ENCODE results near the gene CIT. TPM values are rescaled to one million over a fixed set of nuclear protein-coding genes. Genes with fewer than 3 reads are reported as not detected.
"Not testable (repeated sequence)": the region's sequence is repeated elsewhere in the genome, so short reads cannot be mapped to it uniquely, and the experiment has no call there.

CIT gene
- total RNA-seq, 1 donor from 2014 or later, result 85.9 TPM

DNA sequence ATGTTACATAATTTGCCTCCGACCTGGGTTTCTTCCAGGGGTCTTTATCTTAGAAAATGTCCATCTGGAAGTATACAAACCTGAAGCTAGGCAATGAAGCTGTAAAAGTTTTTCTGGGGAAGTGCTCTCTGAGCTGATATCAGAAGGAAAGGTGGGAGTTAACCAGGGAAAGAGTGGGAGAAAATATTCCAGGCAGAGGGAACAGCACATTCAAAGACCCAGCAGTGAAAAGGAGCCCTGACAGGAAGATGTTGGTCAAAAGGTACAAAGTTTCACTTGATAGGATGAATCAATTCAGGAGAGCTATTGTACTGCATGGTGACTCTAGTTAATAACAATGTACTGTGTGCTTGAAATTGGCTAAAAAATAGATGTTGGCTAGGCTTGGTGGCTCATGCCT, 17.8 kb upstream of the CIT start:
- H3K27me3 Mint-ChIP-seq (ENCODE audit: low read depth), result peaks cover 9% of the 10 kb centered on the region
- H3K36me3 Mint-ChIP-seq (ENCODE audit: low read depth), result no peaks in the 10 kb centered on the region
- no peaks in the 10 kb centered on the region for H3K4me1 Mint-ChIP-seq
- no peaks in the 10 kb centered on the region for H3K9me3 Mint-ChIP-seq
- TF ChIP-seq, protein P1, sequence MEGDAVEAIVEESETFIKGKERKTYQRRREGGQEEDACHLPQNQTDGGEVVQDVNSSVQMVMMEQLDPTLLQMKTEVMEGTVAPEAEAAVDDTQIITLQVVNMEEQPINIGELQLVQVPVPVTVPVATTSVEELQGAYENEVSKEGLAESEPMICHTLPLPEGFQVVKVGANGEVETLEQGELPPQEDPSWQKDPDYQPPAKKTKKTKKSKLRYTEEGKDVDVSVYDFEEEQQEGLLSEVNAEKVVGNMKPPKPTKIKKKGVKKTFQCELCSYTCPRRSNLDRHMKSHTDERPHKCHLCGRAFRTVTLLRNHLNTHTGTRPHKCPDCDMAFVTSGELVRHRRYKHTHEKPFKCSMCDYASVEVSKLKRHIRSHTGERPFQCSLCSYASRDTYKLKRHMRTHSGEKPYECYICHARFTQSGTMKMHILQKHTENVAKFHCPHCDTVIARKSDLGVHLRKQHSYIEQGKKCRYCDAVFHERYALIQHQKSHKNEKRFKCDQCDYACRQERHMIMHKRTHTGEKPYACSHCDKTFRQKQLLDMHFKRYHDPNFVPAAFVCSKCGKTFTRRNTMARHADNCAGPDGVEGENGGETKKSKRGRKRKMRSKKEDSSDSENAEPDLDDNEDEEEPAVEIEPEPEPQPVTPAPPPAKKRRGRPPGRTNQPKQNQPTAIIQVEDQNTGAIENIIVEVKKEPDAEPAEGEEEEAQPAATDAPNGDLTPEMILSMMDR (conservative IDR thresholded peaks at IDR 0.05), result no peak
- H3K27ac Mint-ChIP-seq (ENCODE audit: unreplicated experiment), result no peak overlapping the region
- no peak for DNase-seq (ENCODE audit: low read depth, low spot score)
- H3K4me3 Mint-ChIP-seq, result no peak overlapping the region

DNA sequence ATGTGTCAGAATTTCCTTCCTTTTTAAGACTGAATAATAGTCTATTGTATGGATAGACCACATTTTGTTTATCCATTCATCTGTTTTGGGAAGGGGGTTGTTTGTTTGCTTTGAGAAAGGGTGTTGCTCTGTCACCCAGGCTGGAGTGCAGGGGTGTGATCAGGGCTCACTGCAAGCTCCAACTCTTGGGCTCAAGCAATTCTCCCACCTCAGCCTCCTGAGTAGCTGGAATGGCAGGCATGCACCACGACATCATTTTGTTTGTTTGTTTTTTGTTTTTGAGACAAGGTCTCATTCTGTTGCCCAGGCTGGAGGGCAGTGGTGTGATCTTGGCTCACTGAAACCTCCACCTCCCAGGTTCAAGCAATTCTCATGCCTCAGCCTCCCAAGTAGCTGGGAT, 15.5 kb upstream of the CIT start:
- H3K27me3 Mint-ChIP-seq (ENCODE audit: low read depth); H3K4me1 Mint-ChIP-seq; H3K36me3 Mint-ChIP-seq (ENCODE audit: low read depth); H3K4me3 Mint-ChIP-seq; DNase-seq (ENCODE audit: low read depth, low spot score); H3K27ac Mint-ChIP-seq (ENCODE audit: unreplicated experiment); H3K9me3 Mint-ChIP-seq: not testable (repeated sequence)

DNA sequence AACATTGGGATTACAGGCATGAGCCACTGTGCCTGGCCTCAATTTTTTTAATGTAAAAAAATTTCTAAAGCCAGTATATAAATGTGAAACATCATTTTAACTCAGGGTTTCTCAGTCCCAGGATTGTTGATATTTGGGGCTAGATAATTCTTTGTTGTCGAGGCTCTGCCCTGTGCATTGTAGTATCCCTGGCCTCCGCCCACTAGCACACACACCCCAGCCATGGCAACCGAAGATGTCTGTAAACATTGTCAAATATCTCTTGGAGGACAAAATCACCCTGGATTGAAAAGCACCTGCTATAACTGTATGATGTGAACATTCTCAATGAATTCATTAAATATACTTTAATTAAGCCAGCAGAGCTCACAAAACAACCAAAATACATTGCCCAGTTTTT, 8.4 kb upstream of the CIT start:
- H3K27ac Mint-ChIP-seq (ENCODE audit: unreplicated experiment), result no peak overlapping the region
- TF ChIP-seq, protein P1 (conservative IDR thresholded peaks at IDR 0.05), result no peak
- no peaks in the 10 kb centered on the region for H3K36me3 Mint-ChIP-seq (ENCODE audit: low read depth)
- H3K27me3 Mint-ChIP-seq (ENCODE audit: low read depth), result peaks cover 21% of the 10 kb centered on the region
- no peak overlapping the region for H3K4me3 Mint-ChIP-seq
- H3K9me3 Mint-ChIP-seq, result no peaks in the 10 kb centered on the region
- no peaks in the 10 kb centered on the region for H3K4me1 Mint-ChIP-seq
- DNase-seq (ENCODE audit: low read depth, low spot score), result no peak

DNA sequence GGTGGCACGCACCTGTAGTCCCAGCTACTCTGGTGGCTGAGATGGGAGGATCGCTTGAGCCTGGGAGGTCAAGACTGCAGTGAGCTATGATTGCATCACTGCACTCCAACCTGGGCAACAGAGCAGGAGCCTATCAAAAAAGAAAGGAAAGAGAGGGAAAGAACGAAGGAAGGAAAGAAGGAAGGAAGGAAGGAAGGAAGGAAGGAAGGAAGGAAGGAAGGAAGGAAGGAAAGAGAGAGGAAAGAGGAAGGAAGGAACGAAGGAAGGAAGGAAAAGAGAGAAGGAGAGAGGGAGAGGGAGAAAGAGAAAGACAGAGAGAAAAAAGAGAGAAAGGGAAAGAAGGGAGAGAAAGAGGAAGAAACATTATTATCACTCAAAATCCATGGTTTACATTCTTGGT, 6.7 kb upstream of the CIT start:
- DNase-seq (ENCODE audit: low read depth, low spot score); H3K36me3 Mint-ChIP-seq (ENCODE audit: low read depth); H3K4me1 Mint-ChIP-seq; H3K27ac Mint-ChIP-seq (ENCODE audit: unreplicated experiment); H3K4me3 Mint-ChIP-seq; H3K9me3 Mint-ChIP-seq: not testable (repeated sequence)
- H3K27me3 Mint-ChIP-seq (ENCODE audit: low read depth), result peaks cover 23% of the 10 kb centered on the region

DNA sequence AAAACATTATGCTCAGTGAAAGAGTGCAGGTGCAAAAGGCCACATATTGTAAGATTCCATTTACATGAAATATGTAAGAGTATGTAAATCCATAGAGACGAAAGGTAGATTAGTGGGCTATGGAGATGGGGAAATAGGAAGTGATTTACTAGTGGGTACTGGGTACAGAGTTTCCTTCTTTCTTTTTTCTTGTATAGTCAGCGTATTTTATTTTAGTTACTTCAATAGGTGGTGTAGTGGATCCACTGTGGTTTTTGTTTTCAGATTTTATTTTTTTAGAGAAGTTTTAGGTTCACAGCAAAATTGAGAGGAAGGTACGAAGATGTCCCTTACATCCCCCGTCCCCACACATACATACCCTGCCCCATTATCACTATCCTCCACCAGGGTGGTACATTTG, 6.1 kb upstream of the CIT start:
- TF ChIP-seq, protein P1 (conservative IDR thresholded peaks at IDR 0.05), result no peak
- H3K27ac Mint-ChIP-seq (ENCODE audit: unreplicated experiment), result no peak overlapping the region
- no peak for DNase-seq (ENCODE audit: low read depth, low spot score)

DNA sequence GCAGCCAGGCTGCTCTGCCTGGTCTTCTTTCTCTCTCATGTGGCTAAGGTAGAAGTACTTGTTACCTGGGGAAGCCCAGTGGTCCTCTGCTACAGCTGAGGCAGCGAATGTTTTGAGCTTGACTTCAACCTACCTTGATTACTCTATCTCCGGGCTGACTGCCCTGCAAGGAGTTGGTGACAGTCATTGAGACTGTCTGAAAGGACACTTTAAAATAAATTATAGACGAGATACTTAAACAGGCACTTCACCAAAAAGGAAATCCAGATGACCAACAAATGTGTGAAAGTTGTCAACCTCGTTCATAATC, 474 bp upstream of the CIT start:
- no peak for DNase-seq (ENCODE audit: low read depth, low spot score)
- H3K9me3 Mint-ChIP-seq, result no peaks in the 10 kb centered on the region
- H3K27ac Mint-ChIP-seq (ENCODE audit: unreplicated experiment), result no peak overlapping the region
- TF ChIP-seq, protein P1 (conservative IDR thresholded peaks at IDR 0.05), result no peak
- H3K27me3 Mint-ChIP-seq (ENCODE audit: low read depth), result peaks cover 11% of the 10 kb centered on the region
- no peaks in the 10 kb centered on the region for H3K36me3 Mint-ChIP-seq (ENCODE audit: low read depth)
- H3K4me1 Mint-ChIP-seq, result peaks cover 18% of the 10 kb centered on the region
- H3K4me3 Mint-ChIP-seq, result peak overlapping the region; percentile 95

More for the DNA sequence above, 6.1 kb upstream of the CIT start:
- no peaks in the 10 kb centered on the region for H3K36me3 Mint-ChIP-seq (ENCODE audit: low read depth)
- H3K4me1 Mint-ChIP-seq, result no peaks in the 10 kb centered on the region
- H3K27me3 Mint-ChIP-seq (ENCODE audit: low read depth), result peaks cover 23% of the 10 kb centered on the region
- no peaks in the 10 kb centered on the region for H3K9me3 Mint-ChIP-seq
- no peak overlapping the region for H3K4me3 Mint-ChIP-seq

DNA sequence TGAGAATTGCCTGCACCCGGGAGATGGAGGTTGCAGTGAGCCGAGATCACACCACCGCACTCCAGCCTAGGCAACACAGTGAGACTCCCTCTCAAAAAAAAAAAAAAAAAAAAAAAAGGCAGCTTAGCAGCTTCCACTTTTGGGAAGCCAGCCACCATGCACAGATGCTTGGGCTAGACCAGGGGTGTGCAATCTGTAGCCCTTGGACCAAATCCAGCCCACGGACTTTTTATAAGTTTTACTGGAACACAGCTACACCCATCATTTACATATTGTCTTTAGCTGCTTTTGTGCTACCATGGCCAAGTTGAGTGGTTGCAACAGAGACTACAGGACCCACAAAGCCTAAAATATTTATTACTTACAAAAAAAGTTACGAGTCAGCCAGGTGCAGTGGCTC, 6.7 kb downstream of the CIT start:
- Mint-ChIP-seq H3K27me3 (ENCODE audit: low read depth) (no peaks in the 10 kb centered on the region), H3K4me1 (peaks cover 12% of the 10 kb centered on the region), H3K9me3 (no peaks in the 10 kb centered on the region), H3K27ac (ENCODE audit: unreplicated experiment) (no peak overlapping the region), H3K36me3 (ENCODE audit: low read depth) (peaks cover 14% of the 10 kb centered on the region), H3K4me3 (no peak overlapping the region)
- TF ChIP-seq, protein P1 (conservative IDR thresholded peaks at IDR 0.05), result no peak
- no peak for DNase-seq (ENCODE audit: low read depth, low spot score)

All from neural crest cell (in vitro differentiated cells).